Adipose tissue (tissue), 3 donors: Measurements from ENCODE around the gene KLHDC8B. TPM values are rescaled to one million over a fixed set of nuclear protein-coding genes. Genes with fewer than 3 reads are reported as not detected.
"Not testable (repeated sequence)": the region's sequence is repeated elsewhere in the genome, so short reads cannot be mapped to it uniquely, and the experiment has no call there.

Source experiments
- H3K27ac ChIP-seq: one replicate; pipeline ENCODE4 v1.5.1; 2013; ENCODE audit warnings: low read depth, low read length
- WGBS, 3 donors: extraction: QIAGEN DNeasy Blood & Tissue Kit; methylation state at CpG; one replicate each; pipeline ENCODE4 v1.1.7; 2013; 5-methylcytosine and 5-hydroxymethylcytosine counted together
- polyA plus RNA-seq, 3 donors: library from polyadenylated mRNA; stranded (reverse); fragments of 200-250 nt; gene quantifications; one replicate each; pipeline ENCODE4 v1.2.3, GENCODE V29; 2013
- donor health status: healthy with polysubstance abuse.
- donor health status: Bipolar disorder and iron deficiency.
- donor health status: healthy.

KLHDC8B gene
- polyA plus RNA-seq, 3 donors, result 32.3 to 73.4 (median 43.5) TPM

GRCh38 chr3:49173792-49174170 is 2.4 kb downstream of the KLHDC8B start:
- 28 to 45% (median 36%) methylated on average over 4 of the region's 4 CpGs for WGBS, 3 donors
- H3K27ac ChIP-seq, result no peak overlapping the region

DNA sequence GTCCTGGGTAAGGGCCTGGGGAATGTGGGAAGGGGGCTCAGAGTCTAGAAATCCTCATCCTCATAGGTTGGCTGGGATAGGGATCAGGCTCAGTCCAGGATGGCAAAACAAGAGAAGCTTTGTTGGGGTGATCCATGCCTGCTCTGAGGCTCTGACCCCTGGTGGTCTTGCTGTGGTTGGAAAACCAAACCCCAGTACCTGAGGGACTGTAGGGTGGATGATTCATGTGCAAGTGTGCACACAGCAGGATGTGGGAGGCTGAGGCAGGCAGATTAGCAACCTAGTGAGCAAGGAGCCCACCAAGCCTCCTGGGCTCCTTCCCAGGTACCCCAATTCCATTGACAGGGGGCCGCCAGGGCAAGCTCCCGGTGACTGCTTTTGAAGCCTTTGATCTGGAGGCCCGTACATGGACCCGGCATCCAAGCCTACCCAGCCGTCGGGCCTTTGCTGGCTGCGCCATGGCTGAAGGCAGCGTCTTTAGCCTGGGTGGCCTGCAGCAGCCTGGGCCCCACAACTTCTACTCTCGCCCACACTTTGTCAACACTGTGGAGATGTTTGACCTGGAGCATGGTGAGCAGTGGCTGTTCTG is 3.1 kb downstream of the KLHDC8B start:
- H3K27ac ChIP-seq, result no peak overlapping the region
- 91 to 97% (median 93%) methylated on average over 9 of the region's 9 CpGs for WGBS, 3 donors

DNA sequence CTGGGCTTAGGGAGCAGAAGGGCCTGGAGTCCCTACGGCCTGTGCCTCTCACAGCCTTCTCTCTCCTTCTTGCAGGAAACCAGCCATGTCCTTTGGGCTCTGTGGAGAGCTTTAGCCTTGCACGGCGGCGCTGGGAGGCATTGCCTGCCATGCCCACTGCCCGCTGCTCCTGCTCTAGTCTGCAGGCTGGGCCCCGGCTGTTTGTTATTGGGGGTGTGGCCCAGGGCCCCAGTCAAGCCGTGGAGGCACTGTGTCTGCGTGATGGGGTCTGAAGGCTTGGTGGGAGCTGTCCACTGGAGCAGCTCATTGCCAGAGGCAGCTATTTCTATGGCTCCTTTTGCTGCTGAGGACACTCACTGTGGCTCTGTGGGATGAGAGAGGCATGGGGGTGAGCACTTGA is 4.1 kb downstream of the KLHDC8B start:
- 85 to 94% (median 89%) methylated on average over 8 of the region's 8 CpGs for WGBS, 3 donors
- H3K27ac ChIP-seq, result no peak overlapping the region

DNA sequence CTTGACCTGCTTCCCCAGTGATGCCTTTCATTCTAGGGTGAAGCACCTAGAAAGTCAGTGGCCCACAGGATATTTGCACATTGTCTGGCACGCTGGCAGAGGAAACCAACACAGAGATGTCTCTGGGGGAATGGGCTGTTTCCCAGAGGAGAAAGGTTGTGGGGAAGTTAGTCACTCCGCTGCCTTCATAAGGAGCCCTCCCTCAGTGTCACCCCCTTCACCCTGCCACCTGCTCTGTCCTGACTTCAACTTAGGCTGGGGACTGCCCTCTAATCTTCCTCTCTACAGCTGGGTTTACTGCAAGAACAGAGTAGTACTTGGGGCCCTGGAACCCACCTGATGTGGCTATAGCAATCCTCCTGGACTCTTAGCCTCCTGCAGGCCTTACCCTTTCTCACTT is 5.7 kb downstream of the KLHDC8B start:
- H3K27ac ChIP-seq, result no peak overlapping the region
- 44 to 77% (median 56%) methylated on average over 2 of the region's 2 CpGs for WGBS, 3 donors

- H3K27ac ChIP-seq, result no peak overlapping the region
These were observed 8.7 kb downstream of the KLHDC8B start for GRCh38 chr3:49180116-49180515.

DNA sequence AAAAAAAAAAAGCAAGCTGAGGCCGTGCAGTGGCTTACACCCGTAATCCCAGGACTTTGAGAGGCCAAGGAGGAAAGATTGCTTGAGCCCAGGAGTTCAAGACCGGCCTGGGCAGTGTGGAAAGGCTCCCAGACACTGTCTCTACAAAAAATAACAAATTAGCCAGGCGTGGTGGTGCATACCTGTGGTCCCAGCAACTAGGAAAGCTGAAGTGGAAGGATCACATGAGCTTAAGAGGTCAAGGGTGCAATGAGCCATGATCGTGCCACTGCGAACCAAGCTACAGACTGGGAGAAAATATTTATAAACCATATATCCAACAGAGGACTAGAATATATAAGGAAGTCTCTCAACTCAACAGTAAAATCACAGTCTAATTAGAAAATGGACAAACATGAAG is 10.0 kb downstream of the KLHDC8B start:
- WGBS, 3 donors, result 66 to 81% (median 74%) methylated on average over 6 of the region's 6 CpGs
- no peak overlapping the region for H3K27ac ChIP-seq

- 90 to 91% (median 91%) methylated on average over 24 of the region's 24 CpGs for WGBS, 3 donors
- H3K27ac ChIP-seq, result no peak overlapping the region
These were observed 11.3 kb downstream of the KLHDC8B start for GRCh38 chr3:49182682-49183081.

GRCh38 chr3:49183873-49184272 is 12.5 kb downstream of the KLHDC8B start:
- H3K27ac ChIP-seq, result no peak overlapping the region
- WGBS, 3 donors, result 33 to 83% (median 72%) methylated on average over 1 of the region's 1 CpG

DNA sequence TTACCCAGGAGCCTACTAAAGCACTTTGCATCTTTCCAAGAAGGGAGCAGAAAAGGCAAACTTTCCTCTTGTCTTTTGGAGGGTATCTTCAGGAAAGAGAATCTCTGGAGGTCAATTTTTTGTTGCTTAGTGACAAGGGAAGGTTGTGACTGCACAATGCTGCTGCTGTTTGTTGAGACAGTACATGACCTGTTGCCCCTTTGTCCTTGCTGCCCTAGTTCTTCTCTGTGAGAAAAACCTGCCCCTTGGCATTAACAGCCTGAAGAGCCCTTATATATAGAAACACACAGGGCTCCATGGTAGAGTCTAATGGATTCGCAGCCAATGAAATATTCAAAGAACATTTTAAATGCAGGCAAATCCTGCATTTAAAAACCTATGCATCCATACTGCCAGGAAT is 20.3 kb downstream of the KLHDC8B start:
- 88 to 94% (median 92%) methylated on average over 1 of the region's 1 CpG for WGBS, 3 donors
- H3K27ac ChIP-seq, result no peak overlapping the region

DNA sequence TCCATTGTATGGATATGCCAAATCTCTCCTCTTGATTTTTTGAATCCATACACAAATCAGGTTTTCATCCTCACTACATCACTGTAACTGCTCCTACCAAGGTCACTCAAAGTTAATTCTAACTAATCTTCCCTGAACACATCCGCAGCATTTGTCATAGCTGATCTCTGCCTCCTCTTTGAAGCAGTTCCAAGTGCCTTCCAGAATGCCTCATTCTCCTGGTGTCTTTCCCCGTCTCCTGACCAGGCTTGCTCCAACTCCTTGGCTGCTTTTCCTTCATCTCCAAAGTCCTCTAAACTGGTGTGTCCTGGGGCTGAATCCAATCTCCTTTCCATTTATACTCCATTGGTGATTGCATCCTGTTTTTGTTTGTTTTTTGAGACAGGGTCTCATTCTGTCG is 26.8 kb downstream of the KLHDC8B start:
- 68 to 80% (median 72%) methylated on average over 3 of the region's 3 CpGs for WGBS, 3 donors

GRCh38 chr3:49198611-49199230 is 27.3 kb downstream of the KLHDC8B start:
- no peak overlapping the region for H3K27ac ChIP-seq
- 61 to 74% (median 69%) methylated on average over 24 of the region's 24 CpGs for WGBS, 3 donors

More for the DNA sequence above, 26.8 kb downstream of the KLHDC8B start:
- H3K27ac ChIP-seq, result no peak overlapping the region

DNA sequence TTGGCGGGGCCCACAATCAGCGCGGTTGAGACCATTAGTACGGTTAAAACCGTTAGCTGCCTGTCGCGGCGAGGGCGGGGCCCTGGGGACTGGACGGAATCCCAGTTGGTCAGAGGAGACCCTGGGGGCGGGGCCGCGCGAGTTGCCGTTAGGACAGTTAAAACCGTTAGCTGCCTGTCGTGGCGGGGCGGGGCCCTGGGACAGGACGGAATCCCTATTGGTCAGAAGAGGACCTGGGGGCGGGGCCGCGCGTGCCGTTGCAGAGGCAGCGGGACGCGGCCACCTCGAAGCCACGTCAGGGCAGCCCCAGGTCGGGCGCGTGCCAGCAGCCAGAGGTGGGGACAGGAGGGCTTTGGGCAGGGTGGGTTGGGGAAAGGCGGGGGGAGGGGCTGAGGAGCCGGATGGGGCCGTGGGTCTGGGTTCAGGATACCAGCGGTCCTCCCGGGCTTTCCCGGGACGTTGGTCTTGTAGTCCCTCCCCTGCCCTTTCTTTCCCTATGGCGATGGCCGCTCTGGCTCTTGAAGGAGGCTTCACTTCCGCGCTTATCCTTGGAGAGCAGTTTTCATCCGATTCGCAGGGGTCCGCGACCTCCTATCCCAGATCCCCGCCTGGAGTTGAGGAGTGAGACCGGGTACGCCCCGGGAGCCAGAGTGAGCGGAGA is 28.0 kb downstream of the KLHDC8B start:
- WGBS, 3 donors, result 19 to 27% (median 26%) methylated on average over 52 to 53 of the region's 53 CpGs
- H3K27ac ChIP-seq, result no peak overlapping the region

- 56 to 78% (median 76%) methylated on average over 15 of the region's 15 CpGs for WGBS, 3 donors
These were observed 28.5 kb downstream of the KLHDC8B start for GRCh38 chr3:49199900-49200281.

GRCh38 chr3:49213541-49213943 is 42.1 kb downstream of the KLHDC8B start:
- 91 to 98% (median 96%) methylated on average over 13 to 15 of the region's 15 CpGs for WGBS, 3 donors
- H3K27ac ChIP-seq, result no peak overlapping the region

More at GRCh38 chr3:49199900-49200281, 28.5 kb downstream of the KLHDC8B start:
- H3K27ac ChIP-seq, result no peak overlapping the region

GRCh38 chr3:49213998-49214397 is 42.6 kb downstream of the KLHDC8B start:
- no peak overlapping the region for H3K27ac ChIP-seq
- WGBS, 3 donors, result 76 to 83% (median 82%) methylated on average over 2 of the region's 2 CpGs

- WGBS, 3 donors, result 57 to 83% (median 70%) methylated on average over 3 of the region's 3 CpGs
- H3K27ac ChIP-seq, result not testable (repeated sequence)
These were observed 45.3 kb downstream of the KLHDC8B start for GRCh38 chr3:49216687-49217086.

DNA sequence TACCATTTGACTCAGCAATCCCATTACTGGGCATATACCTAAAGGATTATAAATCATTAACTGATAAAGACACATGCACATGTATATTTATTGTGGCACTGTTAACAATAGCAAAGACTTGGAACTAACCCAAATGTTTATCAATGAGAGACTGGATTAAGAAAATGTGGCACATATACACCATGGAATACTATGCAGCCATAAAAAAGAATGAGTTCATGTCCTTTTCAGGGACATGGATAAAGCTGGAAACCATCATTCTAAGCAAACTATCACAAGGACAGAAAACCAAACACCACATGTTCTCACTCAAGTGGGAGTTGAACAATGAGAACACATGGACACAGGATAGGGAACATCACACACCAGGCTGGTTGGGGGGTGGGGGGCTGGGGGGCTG is 45.7 kb downstream of the KLHDC8B start:
- H3K27ac ChIP-seq, result not testable (repeated sequence)

- WGBS, 3 donors, result 49 to 61% (median 58%) methylated on average over 7 of the region's 7 CpGs
- no peak overlapping the region for H3K27ac ChIP-seq
These were observed 46.5 kb downstream of the KLHDC8B start for GRCh38 chr3:49217688-49218470.

- not testable (repeated sequence) for H3K27ac ChIP-seq
- 12 to 18% (median 16%) methylated on average over 6 of the region's 6 CpGs for WGBS, 3 donors
These were observed 47.1 kb downstream of the KLHDC8B start for GRCh38 chr3:49218471-49218989.
